COLO668 (cell line): ENCODE results near the gene PDIA3.
"Not testable (repeated sequence)": the region's sequence is repeated elsewhere in the genome, so short reads cannot be mapped to it uniquely, and the experiment has no call there.

Source experiments
- DNase-seq: peaks from one replicate; lab custom pipeline; 2025; ENCODE audit not compliant: unreplicated experiment; lab: John Stamatoyannopoulos, UW

The PDIA3 gene

GRCh38 chr15:43776101-43776717, 30.0 kb downstream of the PDIA3 start:
- DNase-seq = peak; percentile 65

- peak; percentile 87 for DNase-seq
Measured at GRCh38 chr15:43776718-43777266, 30.6 kb downstream of the PDIA3 start, which contains the start of gene ELL3. TSS of gene ELL3 (minus strand) at chr15:43776966. CDS start at chr15:43776901, 65 bp downstream.

- peak; percentile 83 for DNase-seq
Measured at GRCh38 chr15:43777267-43777914, 31.2 kb downstream of the PDIA3 start.

GRCh38 chr15:43779016-43779415, 32.8 kb downstream of the PDIA3 start:
- DNase-seq = no peak

GRCh38 chr15:43789409-43789808, 43.2 kb downstream of the PDIA3 start:
- no peak for DNase-seq

GRCh38 chr15:43791993-43792760, 45.9 kb downstream of the PDIA3 start, which contains the start of gene SERF2:
TSS of gene SERF2 (plus strand) at chr15:43792320. CDS start at chr15:43792377, 57 bp downstream.
- DNase-seq = peak; percentile 99

GRCh38 chr15:43792761-43793476, 46.7 kb downstream of the PDIA3 start:
- peak; percentile 21 for DNase-seq

- no peak for DNase-seq
Measured at GRCh38 chr15:43793647-43794046, 47.4 kb downstream of the PDIA3 start.

- DNase-seq = no peak
Measured at GRCh38 chr15:43794269-43795037, 48.2 kb downstream of the PDIA3 start.

- no peak for DNase-seq
Measured at GRCh38 chr15:43795197-43795596, 49.0 kb downstream of the PDIA3 start.

GRCh38 chr15:43795997-43796396, 49.8 kb downstream of the PDIA3 start:
- DNase-seq = no peak

GRCh38 chr15:43796566-43796965, 50.3 kb downstream of the PDIA3 start:
- no peak for DNase-seq

- DNase-seq = peak; percentile 83
Measured at GRCh38 chr15:43799209-43799944, 53.1 kb downstream of the PDIA3 start.

GRCh38 chr15:43799945-43800285, 53.7 kb downstream of the PDIA3 start, which contains the start of gene SERINC4:
TSS of gene SERINC4 (minus strand) at chr15:43800220. CDS start at chr15:43799986, 234 bp downstream.
- DNase-seq = peak; percentile 37

- peak; percentile 91 for DNase-seq
Measured at GRCh38 chr15:43800286-43801141, 54.3 kb downstream of the PDIA3 start, which contains the start of gene HYPK. TSS of gene HYPK (plus strand) at chr15:43800599. CDS start at chr15:43800623, 24 bp downstream.

- not testable (repeated sequence) for DNase-seq
Measured at GRCh38 chr15:43802676-43803075, 56.4 kb downstream of the PDIA3 start.

GRCh38 chr15:43808435-43808950, 62.3 kb downstream of the PDIA3 start:
- no peak for DNase-seq
